HepG2 (cell line): ENCODE data around the gene FXN. TPM values are rescaled to one million over a fixed set of nuclear protein-coding genes. Genes with fewer than 3 reads are reported as not detected.

Source experiments
- ARHGAP35 ChIP-seq: sonication (generic); formaldehyde crosslinking; IDR thresholded peaks from 2 replicates; pipeline ENCODE4 v1.9.0; 2022; ENCODE audit warnings: mild to moderate bottlenecking, inconsistent platforms, moderate library complexity, missing genetic modification reagents, borderline replicate concordance
- ATF2 ChIP-seq: sonication (generic); formaldehyde crosslinking; IDR thresholded peaks from 2 replicates; pipeline ENCODE4 v1.4.0; 2020; ENCODE audit warnings: missing genetic modification reagents
- CREB3 ChIP-seq: sonication (generic); formaldehyde crosslinking; IDR thresholded peaks from 2 replicates; pipeline ENCODE4 v1.5.0; 2020; ENCODE audit warnings: missing genetic modification reagents
- CREM ChIP-seq, 2 experiments: sonication (generic) in 1 of 2; formaldehyde crosslinking in 1 of 2; IDR thresholded peaks; 2 replicates each; pipeline versions ENCODE4 v1.4.0 to v1.6.1; 2016 to 2020; ENCODE audit warnings: antibody characterized with exemption in 1 of 2, mild to moderate bottlenecking in 1 of 2, missing genetic modification reagents in 1 of 2
- DPF2 ChIP-seq: sonication (generic); formaldehyde crosslinking; IDR thresholded peaks from 2 replicates; pipeline ENCODE4 v1.4.0; 2020; ENCODE audit warnings: mild to moderate bottlenecking, low read depth, missing genetic modification reagents, borderline replicate concordance
- IKZF5 ChIP-seq: IDR thresholded peaks from 2 replicates; pipeline ENCODE4 v1.6.1; 2018; ENCODE audit warnings: missing genetic modification reagents, mild to moderate bottlenecking, missing compliant biosample characterization
- KDM2A ChIP-seq: sonication (generic); formaldehyde crosslinking; IDR thresholded peaks from 2 replicates; pipeline ENCODE4 v1.4.0; 2020; ENCODE audit warnings: low read depth, missing genetic modification reagents, borderline replicate concordance
- MIXL1 ChIP-seq: IDR thresholded peaks from 2 replicates; pipeline ENCODE4 v1.6.1; 2016
- MYC ChIP-seq: sonication (generic); formaldehyde crosslinking; IDR thresholded peaks from 2 replicates; pipeline ENCODE4 v1.9.0; 2021; ENCODE audit warnings: missing genetic modification reagents, borderline replicate concordance
- NR2F2 ChIP-seq: IDR thresholded peaks from 2 replicates; pipeline ENCODE4 v1.6.1; 2012; ENCODE audit warnings: low read depth, inconsistent platforms, borderline replicate concordance
- SALL1 ChIP-seq: sonication (generic); formaldehyde crosslinking; IDR thresholded peaks from 2 replicates; pipeline ENCODE4 v1.8.0; 2022; ENCODE audit warnings: mild to moderate bottlenecking, missing genetic modification reagents
- SAP130 ChIP-seq: IDR thresholded peaks from 2 replicates; pipeline ENCODE4 v1.6.1; 2016; ENCODE audit warnings: low read depth
- ZBTB14 ChIP-seq: sonication (generic); formaldehyde crosslinking; IDR thresholded peaks from 2 replicates; pipeline ENCODE4 v1.4.0; 2020; ENCODE audit warnings: missing genetic modification reagents
- ZNF205 ChIP-seq: IDR thresholded peaks from 2 replicates; pipeline ENCODE4 v1.6.1; 2018; ENCODE audit warnings: missing biosample characterization, missing genetic modification reagents
- ZNF331 ChIP-seq: sonication (generic); formaldehyde crosslinking; IDR thresholded peaks from 2 replicates; pipeline ENCODE4 v1.4.0; 2020; ENCODE audit warnings: missing genetic modification reagents
- ZNF446 ChIP-seq: sonication (generic); formaldehyde crosslinking; IDR thresholded peaks from 2 replicates; pipeline ENCODE4 v1.5.0; 2020; ENCODE audit warnings: mild to moderate bottlenecking, missing genetic modification reagents
- ZNF691 ChIP-seq: sonication (generic); formaldehyde crosslinking; IDR thresholded peaks from 2 replicates; pipeline ENCODE4 v1.4.0; 2020; ENCODE audit warnings: missing genetic modification reagents, low read depth, mild to moderate bottlenecking, borderline replicate concordance
- ZNF788 ChIP-seq: sonication (generic); formaldehyde crosslinking; IDR thresholded peaks from 2 replicates; pipeline ENCODE4 v1.5.0; 2020; ENCODE audit warnings: mild to moderate bottlenecking, missing genetic modification reagents, borderline replicate concordance
- ZSCAN5A ChIP-seq: sonication (generic); formaldehyde crosslinking; IDR thresholded peaks from 2 replicates; pipeline ENCODE4 v1.8.0; 2022; ENCODE audit warnings: mild to moderate bottlenecking, missing genetic modification reagents, borderline replicate concordance
- polyA plus RNA-seq, 8 experiments: library from polyadenylated mRNA; depleted of rRNA in 3 of 8; stranded (reverse) in 7 of 8; unstranded in 1 of 8; fragments of >200 nt; fragmentation: Illumina TruSeq in 4 of 8; extraction: Trizol in 4 of 8; gene quantifications; 2 replicates each; pipeline versions ENCODE4 v1.2.1 to v1.2.3, GENCODE V29; 2011 to 2016; ENCODE audit warnings: low read depth in 4 of 8, missing spikeins in 1 of 8, mixed read lengths in 1 of 8; ENCODE audit not compliant: insufficient read depth in 1 of 8
- total RNA-seq, 5 experiments: library from RNA; depleted of rRNA; stranded (reverse); fragments of >200 nt; fragmentation: Illumina TruSeq; extraction: Trizol; gene quantifications; 2 replicates each; pipeline ENCODE4 v1.2.3, GENCODE V29; 2016; ENCODE audit warnings: low read depth in 1 of 5

Gene FXN
- total and polyA plus RNA-seq, 2 of the 13 experiments (the other 11 are each of a cell fraction or from before 2014, with no cell fraction given), result 24.1 to 26.0 TPM

GRCh38 chr9:68999393-69000105 lies 36.0 kb upstream of the FXN start (continued):
- TF ChIP-seq ZSCAN5A (CRISPR knock-in tag), result no peak
- TF ChIP-seq ZNF446, result no peak
- TF ChIP-seq ZNF788 (CRISPR knock-in tag), result no peak
- TF ChIP-seq CREM (IDR thresholded peaks at IDR 0.05), result no peak
- no peak for TF ChIP-seq CREM (CRISPR knock-in tag; IDR thresholded peaks at IDR 0.05)
- TF ChIP-seq ZBTB14 (CRISPR knock-in tag), result no peak
- TF ChIP-seq MIXL1 (CRISPR knock-in tag), result 0 out of 2 replicates have a peak, but pooled peaks have one; percentile 40
- TF ChIP-seq ZNF331 (CRISPR knock-in tag), result 0 out of 2 replicates have a peak, but pooled peaks have one; percentile 16
- 0 out of 2 replicates have a peak, but pooled peaks have one; percentile 19 for TF ChIP-seq SAP130
- no peak for TF ChIP-seq MYC (CRISPR knock-in tag)
- TF ChIP-seq CREB3 (CRISPR knock-in tag), result no peak
- TF ChIP-seq ZNF691 (CRISPR knock-in tag), result peak; percentile 29; the same call in 1 of the 2 replicates
- TF ChIP-seq NR2F2, result no peak
- peak; percentile 52; the same call in 1 of the 2 replicates for TF ChIP-seq IKZF5 (CRISPR knock-in tag)
- no peak for TF ChIP-seq ARHGAP35
- TF ChIP-seq ZNF205, result 0 out of 2 replicates have a peak, but pooled peaks have one; percentile 27
- no peak for TF ChIP-seq DPF2 (CRISPR knock-in tag)
- 0 out of 2 replicates have a peak, but pooled peaks have one; percentile 13 for TF ChIP-seq SALL1 (CRISPR knock-in tag)
- TF ChIP-seq KDM2A, result peak; percentile 47; the same call in 1 of the 2 replicates
- TF ChIP-seq ATF2 (CRISPR knock-in tag), result no peak
